Lower leg skin (tissue), 4 donors: ENCODE data around the gene POLR3H. TPM values are rescaled to one million over a fixed set of nuclear protein-coding genes. Genes with fewer than 3 reads are reported as not detected.

Source experiments
- DNase-seq, 2 donors: peaks; one replicate each; pipeline ENCODE4 v3.0.0-alpha.2; 2019; ENCODE audit warnings: low spot score in 2 of 2
- H3K4me3 ChIP-seq: fragments of 200-600 bp; sonication (generic); 2 replicates; pipeline ENCODE4 v1.5.1; 2017; ENCODE audit warnings: mild to moderate bottlenecking, low read depth; ENCODE audit not compliant: poor library complexity, severe bottlenecking
- CTCF ChIP-seq, 3 donors: fragments of 450-650 bp; IDR thresholded peaks; one replicate each; pipeline ENCODE4 v1.5.1; 2016; ENCODE audit warnings: antibody characterized with exemption in 3 of 3, mild to moderate bottlenecking in 3 of 3, moderate library complexity in 2 of 3
- POLR2A ChIP-seq, 2 donors: fragments of 450-650 bp; IDR thresholded peaks; one replicate each; pipeline ENCODE4 v1.6.1; 2016 to 2017; ENCODE audit warnings: antibody characterized with exemption in 2 of 2, mild to moderate bottlenecking in 1 of 2, moderate library complexity in 1 of 2
- WGBS, 2 donors: methylation state at CpG; one replicate each; pipeline ENCODE4 v1.1.5; 2018; 5-methylcytosine and 5-hydroxymethylcytosine counted together
- intact Hi-C: fragments of 100-400 bp; cut with DNase I; formaldehyde crosslinking; loops from one replicate; pipeline ENCODE4 v1.15.0; 2023; ENCODE audit warnings: low total_unique reads
- total RNA-seq, 4 donors: library from RNA; depleted of rRNA; stranded (reverse); fragments of >200 nt; gene quantifications; one replicate each; pipeline ENCODE4 v1.1.0, GENCODE V29; 2016

POLR3H gene
- total RNA-seq, 4 donors from 2014 or later = 8.7 to 19.7 (median 16.4) TPM

- no peak for TF ChIP-seq CTCF (IDR thresholded peaks at IDR 0.05)
- no peak for TF ChIP-seq POLR2A (IDR thresholded peaks at IDR 0.05)
- DNase-seq = no peak
- H3K4me3 ChIP-seq = no peak overlapping the region
- intact Hi-C loops = no loop called here
- 50 to 64% methylated on average over 2 of the region's 2 CpGs for WGBS, 2 donors
Measured at GRCh38 chr22:41511521-41511968, 32.7 kb downstream of the POLR3H start.

GRCh38 chr22:41508770-41509170, 35.5 kb downstream of the POLR3H start:
- no peak overlapping the region for H3K4me3 ChIP-seq
- no peak for TF ChIP-seq POLR2A (IDR thresholded peaks at IDR 0.05)
- no peak for TF ChIP-seq CTCF (IDR thresholded peaks at IDR 0.05)
- intact Hi-C loops = no loop called here
- 66 to 76% methylated on average over 6 to 12 of the region's 12 CpGs for WGBS, 2 donors
- no peak for DNase-seq

GRCh38 chr22:41507330-41508063, 36.8 kb downstream of the POLR3H start:
- no peak for DNase-seq
- TF ChIP-seq CTCF (IDR thresholded peaks at IDR 0.05) (no peak), POLR2A (IDR thresholded peaks at IDR 0.05) (no peak)
- no peak overlapping the region for H3K4me3 ChIP-seq
- intact Hi-C loops = no loop called here
- WGBS, 2 donors = 78 to 88% methylated on average over 19 to 23 of the region's 23 CpGs

- 84 to 90% methylated on average over 10 of the region's 10 CpGs for WGBS, 2 donors
- no peak overlapping the region for H3K4me3 ChIP-seq
- TF ChIP-seq POLR2A (IDR thresholded peaks at IDR 0.05) (no peak), CTCF (IDR thresholded peaks at IDR 0.05) (no peak)
- intact Hi-C loops = no loop called here
- no peak for DNase-seq
Measured at GRCh38 chr22:41505511-41506220, 38.6 kb downstream of the POLR3H start.

GRCh38 chr22:41504816-41505215, 39.5 kb downstream of the POLR3H start:
- TF ChIP-seq CTCF (IDR thresholded peaks at IDR 0.05) (no peak), POLR2A (IDR thresholded peaks at IDR 0.05) (no peak)
- WGBS, 2 donors = 58 to 70% methylated on average over 4 of the region's 4 CpGs

More at GRCh38 chr22:41504816-41505215, 39.5 kb downstream of the POLR3H start:
- intact Hi-C loops = no loop called here
- DNase-seq = no peak
- H3K4me3 ChIP-seq = no peak overlapping the region
